Putamen (tissue), 1 donor: ENCODE measurements around the gene SOHLH2.

Experiments
- DNase-seq: peaks from one replicate; pipeline ENCODE4 v3.0.0-alpha.2; 2016; ENCODE audit warnings: low spot score

Gene SOHLH2

GRCh38 chr13:36131931-36132297 is 82.4 kb downstream of the SOHLH2 start:
- DNase-seq: no peak

GRCh38 chr13:36131222-36131930 is 83.0 kb downstream of the SOHLH2 start, which contains the start of gene DCLK1:
TSS of gene DCLK1 (minus strand) at chr13:36131382.
- peak; percentile 30 for DNase-seq

GRCh38 chr13:36130552-36131221 is 83.7 kb downstream of the SOHLH2 start:
- DNase-seq: no peak

- no peak for DNase-seq
These were observed 84.2 kb downstream of the SOHLH2 start for GRCh38 chr13:36130193-36130551.

GRCh38 chr13:36129539-36129938 is 84.8 kb downstream of the SOHLH2 start:
- DNase-seq: no peak

- no peak for DNase-seq
These were observed 87.9 kb downstream of the SOHLH2 start for GRCh38 chr13:36126491-36126890.

- DNase-seq: no peak
These were observed 88.5 kb downstream of the SOHLH2 start for GRCh38 chr13:36125841-36126240.

- no peak for DNase-seq
These were observed 90.0 kb downstream of the SOHLH2 start for GRCh38 chr13:36124236-36124822.
